ENCODE measurements around the gene CREBBP.
A peak's percentile ranks its signal among the peaks of the same experiment; 100 is the strongest.

Gene CREBBP

DNA sequence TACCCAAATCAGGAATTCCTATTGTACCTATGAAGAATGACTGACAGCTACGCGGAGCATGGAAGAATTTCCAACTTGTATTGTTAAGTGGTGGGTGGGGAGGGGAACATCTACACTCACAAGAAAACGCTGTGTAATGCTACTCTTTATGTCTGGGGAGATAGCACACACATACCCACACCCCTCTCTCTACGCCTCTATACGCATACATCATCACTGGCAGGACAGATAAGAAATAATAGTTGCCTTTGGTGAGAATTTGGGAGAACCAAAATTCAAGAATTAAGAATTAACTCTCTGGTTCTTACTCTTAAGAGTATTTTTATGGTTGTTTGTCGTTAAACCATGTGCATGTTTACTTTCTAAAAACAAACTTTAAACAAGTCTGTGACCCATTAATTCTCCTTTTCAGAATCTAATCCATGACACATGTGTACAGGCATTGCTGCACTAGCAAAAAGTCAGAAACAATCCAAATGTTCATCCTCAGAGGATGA lies 33.9 kb downstream of the CREBBP start:
- peaks cover 41% of the 10 kb centered on the region for H3K36me3 Mint-ChIP-seq (ENCODE audit: low read depth)
- no peak overlapping the region for H3K4me3 Mint-ChIP-seq
- no peak for TF ChIP-seq CTCF (IDR thresholded peaks at IDR 0.05; ENCODE audit: unreplicated experiment in 3 of 3)
- H3K4me1 Mint-ChIP-seq, result peaks cover 40% of the 10 kb centered on the region
- no peaks in the 10 kb centered on the region for H3K27me3 Mint-ChIP-seq (ENCODE audit: low read depth)
- no peak overlapping the region for H3K27ac Mint-ChIP-seq
- no peaks in the 10 kb centered on the region for H3K9me3 Mint-ChIP-seq

DNA sequence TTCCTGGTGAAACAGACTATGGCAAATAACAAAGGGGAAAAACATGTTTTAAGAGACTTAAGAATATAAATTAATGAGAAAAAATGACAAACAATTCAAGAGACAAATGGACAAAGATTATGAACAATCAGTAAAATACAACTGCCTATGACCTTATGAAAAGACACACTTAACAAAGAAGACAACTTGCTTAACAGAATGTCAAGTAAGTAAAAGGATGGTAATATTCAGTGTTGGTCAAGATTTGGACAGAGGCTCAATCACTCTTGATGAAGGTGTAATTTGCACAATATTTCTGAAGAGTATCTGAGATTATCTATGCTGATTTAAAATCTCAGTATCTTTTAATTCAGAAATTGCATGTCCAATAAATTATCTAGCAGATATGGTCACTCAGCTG lies 34.4 kb downstream of the CREBBP start:
- Mint-ChIP-seq H3K27ac (no peak overlapping the region), H3K9me3 (no peaks in the 10 kb centered on the region), H3K4me1 (peaks cover 42% of the 10 kb centered on the region), H3K36me3 (ENCODE audit: low read depth) (peaks cover 41% of the 10 kb centered on the region), H3K4me3 (no peak overlapping the region), H3K27me3 (ENCODE audit: low read depth) (no peaks in the 10 kb centered on the region)
- no peak for TF ChIP-seq CTCF (IDR thresholded peaks at IDR 0.05; ENCODE audit: unreplicated experiment in 3 of 3)

GRCh38 chr16:3842994-3843393 lies 37.5 kb downstream of the CREBBP start:
- no peak for TF ChIP-seq CTCF (IDR thresholded peaks at IDR 0.05; ENCODE audit: unreplicated experiment in 3 of 3)
- no peak overlapping the region for H3K27ac Mint-ChIP-seq
- H3K4me1 Mint-ChIP-seq, result peaks cover 55% of the 10 kb centered on the region
- H3K27me3 Mint-ChIP-seq (ENCODE audit: low read depth), result no peaks in the 10 kb centered on the region
- no peaks in the 10 kb centered on the region for H3K9me3 Mint-ChIP-seq
- peaks cover 28% of the 10 kb centered on the region for H3K36me3 Mint-ChIP-seq (ENCODE audit: low read depth)
- no peak overlapping the region for H3K4me3 Mint-ChIP-seq

DNA sequence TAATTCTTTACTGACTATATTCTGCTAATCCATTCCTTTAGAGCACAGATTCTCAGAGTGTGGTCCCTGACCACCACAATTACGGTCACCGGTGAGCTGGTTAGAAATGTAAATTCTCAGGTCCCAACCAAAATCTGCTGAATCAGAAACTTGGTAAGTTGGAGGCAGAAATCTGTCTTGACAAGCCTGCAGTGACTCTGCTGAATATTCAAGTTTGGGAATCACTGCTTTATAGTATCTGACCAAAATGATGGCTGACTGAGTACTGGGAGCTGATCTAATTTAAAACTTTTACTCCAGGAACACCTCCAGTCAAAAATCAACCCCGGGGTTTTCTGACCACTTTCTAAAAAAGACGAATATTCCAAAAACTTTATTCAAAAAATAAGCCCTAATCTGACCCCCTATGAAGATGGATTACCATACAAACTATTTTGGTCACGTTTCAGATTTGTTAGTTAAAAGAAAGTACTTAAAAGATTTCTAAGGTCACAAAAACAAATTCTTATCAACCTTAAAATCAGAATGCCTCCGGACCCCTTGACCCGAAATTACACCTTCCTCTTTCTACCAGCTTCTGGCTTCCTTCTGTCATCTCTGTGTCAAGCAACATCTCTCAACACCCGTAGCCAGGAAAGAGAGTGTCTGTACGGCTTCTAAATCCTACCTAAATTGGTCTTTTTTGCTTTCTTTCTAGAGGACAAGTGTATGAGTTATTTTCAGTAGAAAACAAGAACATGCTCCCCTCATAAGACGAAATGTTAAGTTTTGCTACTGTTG lies 38.6 kb downstream of the CREBBP start:
- peaks cover 26% of the 10 kb centered on the region for H3K36me3 Mint-ChIP-seq (ENCODE audit: low read depth)
- H3K9me3 Mint-ChIP-seq, result no peaks in the 10 kb centered on the region
- no peak overlapping the region for H3K4me3 Mint-ChIP-seq
- no peak for TF ChIP-seq CTCF (IDR thresholded peaks at IDR 0.05; ENCODE audit: unreplicated experiment in 3 of 3)
- H3K27me3 Mint-ChIP-seq (ENCODE audit: low read depth), result no peaks in the 10 kb centered on the region
- H3K27ac Mint-ChIP-seq, result peak overlapping the region in 1 of 3 experiments; percentile 7
- H3K4me1 Mint-ChIP-seq, result peaks cover 54% of the 10 kb centered on the region

DNA sequence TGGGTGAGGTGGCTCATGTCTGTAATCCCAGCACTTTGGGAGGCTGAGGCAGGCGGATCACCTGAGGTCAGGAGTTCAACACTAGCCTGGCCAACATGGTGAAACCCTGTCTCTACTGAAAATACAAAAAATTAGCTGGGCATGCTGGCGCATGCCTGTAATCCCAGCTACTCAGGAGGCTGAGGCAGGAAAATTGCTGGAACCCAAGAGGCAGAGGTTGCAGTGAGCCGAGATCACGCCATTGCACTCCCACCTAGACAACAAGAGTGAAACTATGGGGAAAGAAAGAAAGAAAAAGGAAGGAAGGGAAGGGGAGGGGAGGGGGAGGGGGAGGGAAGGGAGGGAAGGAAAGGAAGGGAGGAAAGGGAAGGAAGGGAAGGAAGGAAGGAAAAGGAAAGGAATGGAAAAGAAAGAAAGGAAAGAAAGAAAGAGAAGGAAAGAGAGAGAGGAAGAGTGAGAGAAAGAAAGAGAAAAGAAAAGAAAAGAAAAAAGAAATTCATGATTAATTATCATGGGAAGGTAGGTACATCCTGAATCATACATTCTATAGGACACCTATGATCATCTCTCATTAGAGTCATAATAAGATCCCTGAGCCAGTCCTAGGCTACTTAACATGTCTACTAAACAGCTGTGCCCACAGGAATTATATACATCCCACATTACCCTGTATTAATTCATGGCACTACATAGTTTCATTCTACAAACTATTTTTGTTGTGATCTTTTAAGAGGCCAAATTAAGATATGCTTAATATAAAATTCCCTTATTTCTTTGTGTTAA lies 40.9 kb downstream of the CREBBP start:
- H3K9me3 Mint-ChIP-seq, result no peaks in the 10 kb centered on the region
- no peaks in the 10 kb centered on the region for H3K27me3 Mint-ChIP-seq (ENCODE audit: low read depth)
- TF ChIP-seq CTCF (IDR thresholded peaks at IDR 0.05; ENCODE audit: unreplicated experiment in 3 of 3), result no peak
- peaks cover 43% of the 10 kb centered on the region for H3K4me1 Mint-ChIP-seq
- H3K4me3 Mint-ChIP-seq, result no peak overlapping the region
- peak overlapping the region in 2 of 3 experiments; percentile 85 to 86 for H3K27ac Mint-ChIP-seq
- H3K36me3 Mint-ChIP-seq (ENCODE audit: low read depth), result peaks cover 21% of the 10 kb centered on the region
